HTERT RPE-1 (cell line): ENCODE results near the gene MALRD1.
"Not testable (repeated sequence)": the region's sequence is repeated elsewhere in the genome, so short reads cannot be mapped to it uniquely, and the experiment has no call there.

Experiments used
- in situ Hi-C: fragments of 300-500 bp; cut with MboI; formaldehyde crosslinking; loops from 4 replicates; pipeline ENCODE4 v1.14.3; 2020; ENCODE audit warnings: low sequenced_read_pairs

Gene MALRD1

DNA sequence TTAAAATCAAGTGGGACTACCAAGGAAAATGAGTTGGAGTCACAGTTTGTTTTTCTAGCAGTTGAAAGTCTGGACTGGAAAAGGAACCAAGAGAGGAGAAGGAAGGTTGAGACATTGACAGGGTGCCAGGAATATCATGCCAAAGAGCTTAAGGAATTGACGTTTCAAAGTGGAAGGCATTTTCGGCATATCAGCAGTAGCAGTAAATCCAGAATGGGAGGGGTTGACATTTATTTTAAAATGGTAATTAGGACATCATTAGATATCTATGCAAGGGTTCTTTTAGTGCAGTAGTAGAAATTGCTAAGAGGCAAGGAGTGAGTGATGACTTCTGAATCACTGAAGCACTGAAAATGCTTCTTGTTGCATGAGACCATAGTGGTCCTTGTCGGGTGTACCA is 431.8 kb downstream of the MALRD1 start:
- in situ Hi-C loops: no loop called here

DNA sequence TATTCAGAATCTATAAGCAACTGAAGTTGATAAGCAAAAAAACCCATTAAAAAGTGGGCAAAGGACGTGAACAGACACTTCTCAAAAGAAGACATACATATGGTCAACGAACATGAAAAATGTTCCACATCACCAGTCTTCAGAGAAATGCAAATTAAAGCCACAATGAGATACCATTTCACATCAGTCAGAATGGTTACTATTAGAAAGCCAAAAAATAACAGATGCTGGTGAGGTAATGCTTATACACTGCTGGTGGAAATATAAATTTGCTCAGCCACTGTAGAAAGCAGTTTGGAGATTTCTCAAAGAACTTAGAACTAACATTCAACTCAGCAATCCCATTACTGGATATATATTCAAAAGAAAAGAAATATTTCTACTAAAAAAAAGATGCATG is 434.8 kb downstream of the MALRD1 start:
- in situ Hi-C loops: no loop called here

DNA sequence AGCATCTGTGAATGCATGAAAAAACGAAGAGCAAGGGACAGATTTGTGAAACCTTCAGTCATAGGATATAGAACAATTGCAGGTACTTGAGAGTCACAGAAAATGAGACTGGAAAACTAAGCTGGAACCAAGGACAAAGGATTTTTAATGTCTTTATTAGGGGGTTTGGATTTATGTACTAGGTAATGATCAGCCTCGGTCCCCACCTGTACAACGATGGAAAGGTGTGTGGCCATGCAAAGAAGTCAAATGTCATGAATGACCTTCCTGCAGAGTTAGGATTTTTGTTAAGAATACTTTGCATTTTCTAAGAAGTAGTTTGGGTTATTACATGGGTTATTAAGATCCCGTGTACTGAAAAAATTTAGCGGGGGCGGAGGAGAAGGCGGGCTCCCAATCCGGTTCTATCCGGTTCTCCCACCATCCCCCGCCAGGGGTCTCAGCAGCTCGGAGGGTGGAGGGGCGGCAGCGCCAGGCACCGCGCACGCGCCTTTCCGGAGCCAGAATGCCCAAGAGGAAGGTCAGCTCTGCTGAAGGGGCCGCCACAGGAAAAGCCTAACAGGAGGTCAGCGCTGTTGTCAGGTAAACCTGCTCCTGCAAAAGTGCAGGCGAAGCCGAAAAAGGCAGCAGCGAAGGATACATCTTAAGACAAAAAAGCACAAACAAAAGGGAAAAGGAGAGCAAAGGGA is 440.1 kb downstream of the MALRD1 start:
- in situ Hi-C loops: no loop called here

DNA sequence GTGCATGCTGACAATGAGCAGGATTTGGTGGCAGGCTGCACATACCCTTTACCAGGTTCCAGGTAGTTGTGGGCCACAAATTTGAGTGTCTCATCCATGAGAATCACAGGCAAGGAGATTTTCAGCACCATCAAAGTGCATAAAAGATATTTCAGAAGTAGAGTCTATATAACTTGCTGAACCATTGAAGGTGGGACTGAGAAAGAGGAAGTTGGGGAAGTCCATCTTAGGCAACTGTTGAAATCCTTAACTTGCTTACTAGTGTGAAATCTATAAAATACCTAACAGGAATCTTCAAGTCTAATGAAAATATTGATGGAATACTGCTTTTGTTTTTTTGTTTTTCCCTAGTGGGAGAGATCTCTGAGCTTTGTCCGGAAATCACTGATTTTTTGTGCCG is 442.6 kb downstream of the MALRD1 start:
- in situ Hi-C loops: no loop called here

DNA sequence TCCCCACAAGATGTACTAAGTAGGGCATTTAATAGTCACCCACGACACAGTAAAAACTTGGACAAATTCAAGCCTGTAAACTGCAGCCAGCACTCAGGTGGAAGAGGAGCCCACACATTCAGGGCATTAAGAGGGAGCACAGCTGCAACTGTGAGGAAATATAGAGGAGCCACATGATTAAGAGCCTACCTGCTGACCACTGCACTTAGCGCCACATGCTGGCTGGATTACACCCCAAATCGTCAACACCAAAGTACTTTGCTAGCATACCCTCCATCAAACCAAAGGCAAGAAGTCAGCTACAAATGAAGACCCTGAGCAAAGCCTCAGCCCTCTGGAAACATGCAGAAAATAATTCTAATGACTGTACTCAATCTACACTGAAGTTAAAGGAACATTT is 445.3 kb downstream of the MALRD1 start:
- in situ Hi-C loops: no loop called here

DNA sequence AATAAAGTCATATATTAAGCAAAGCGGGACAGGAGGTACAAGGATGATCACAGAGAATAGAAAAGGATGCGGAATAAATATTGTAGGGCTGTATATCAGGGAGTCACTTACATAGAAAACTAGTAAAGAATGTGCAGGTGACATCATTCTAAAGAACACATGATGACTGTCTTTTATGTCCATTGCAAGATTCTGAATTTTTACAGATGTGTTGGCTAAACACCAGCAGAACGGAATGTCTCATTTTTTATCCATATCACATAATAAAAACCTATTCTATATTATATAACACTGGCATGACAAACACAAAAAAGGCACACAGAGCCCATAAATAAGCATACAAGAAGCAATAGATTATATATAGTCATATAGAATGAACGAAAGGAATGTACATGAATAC is 448.4 kb downstream of the MALRD1 start:
- in situ Hi-C loops: no loop called here

DNA sequence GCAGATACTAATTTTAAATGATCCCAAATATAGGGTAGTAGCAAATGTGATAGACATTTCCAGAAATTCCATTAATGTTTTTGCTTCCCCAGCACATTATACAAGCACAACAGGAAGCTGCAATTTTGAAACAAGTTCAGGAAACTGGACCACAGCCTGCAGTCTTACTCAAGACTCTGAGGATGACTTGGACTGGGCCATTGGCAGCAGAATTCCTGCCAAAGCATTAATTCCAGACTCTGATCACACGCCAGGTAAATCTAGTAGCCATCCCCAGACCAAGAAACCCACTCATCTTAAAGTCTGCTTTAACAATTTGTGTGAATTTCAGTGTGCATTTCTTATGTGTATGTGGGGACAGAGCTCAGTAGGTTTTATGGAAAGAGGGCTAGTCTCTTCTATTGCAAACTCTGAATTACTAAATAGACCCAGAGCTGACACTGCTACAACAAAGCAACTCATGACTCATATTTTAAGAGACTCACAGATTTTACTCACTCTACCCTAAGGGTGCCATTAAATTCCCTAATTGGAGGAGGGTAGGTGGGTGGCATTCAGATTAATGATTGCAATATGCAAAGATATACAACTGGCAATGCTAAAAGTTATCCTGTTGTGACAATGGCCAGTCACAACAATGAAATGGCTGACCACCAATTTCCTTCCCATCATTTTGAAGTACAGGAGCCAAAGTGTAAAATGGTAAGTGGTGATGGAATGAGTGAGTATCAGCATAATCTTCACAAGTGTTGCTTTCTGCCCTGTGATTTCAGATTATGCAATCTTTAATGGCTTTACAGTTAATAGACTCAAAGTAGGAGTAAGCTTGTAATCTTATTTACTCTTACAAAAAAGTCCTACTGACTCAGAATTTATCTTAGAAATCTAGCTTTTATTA is 450.0 kb downstream of the MALRD1 start:
- in situ Hi-C loops: no loop called here

DNA sequence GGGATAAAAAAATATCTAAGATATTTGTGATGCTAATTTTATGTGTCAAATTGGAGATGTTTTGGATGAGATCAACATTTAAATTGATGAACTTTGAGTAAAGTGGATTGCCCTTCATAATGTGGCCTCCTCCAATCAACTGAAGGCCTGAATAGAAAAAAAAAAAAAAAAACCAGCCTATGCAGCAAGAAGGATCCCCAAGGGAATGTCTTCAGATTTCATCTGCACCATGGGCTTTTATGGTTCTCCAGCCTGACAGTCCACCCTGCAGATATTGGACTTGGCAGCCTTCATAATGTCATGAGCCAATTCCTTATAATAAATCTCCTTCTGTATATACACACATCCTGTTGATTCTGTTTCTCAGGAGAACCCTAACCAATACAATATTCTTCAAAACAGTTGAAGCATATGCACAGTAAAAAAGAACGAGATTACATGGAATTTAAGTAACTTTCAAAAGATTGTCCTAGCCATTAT is 450.7 kb downstream of the MALRD1 start:
- in situ Hi-C loops: no loop called here

DNA sequence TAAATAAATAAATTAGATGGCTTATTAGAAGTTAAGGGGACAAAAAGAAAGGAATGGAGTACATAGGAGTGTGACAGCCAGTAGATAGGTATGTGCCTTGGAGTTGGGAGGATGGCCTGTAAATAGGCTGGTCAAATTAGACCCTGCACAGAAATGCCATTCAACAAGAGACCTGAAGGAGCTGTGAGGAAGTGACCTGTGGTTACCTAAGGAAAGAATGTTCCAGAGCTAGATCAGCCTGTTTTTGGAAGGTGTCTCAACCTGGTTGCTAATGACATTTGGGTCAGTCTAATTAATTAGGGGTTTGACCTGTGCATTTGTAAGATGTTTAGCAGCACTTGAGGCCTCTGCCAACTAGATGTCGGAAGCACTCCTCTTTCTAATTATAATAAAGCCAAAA is 452.4 kb downstream of the MALRD1 start:
- in situ Hi-C loops: no loop called here

DNA sequence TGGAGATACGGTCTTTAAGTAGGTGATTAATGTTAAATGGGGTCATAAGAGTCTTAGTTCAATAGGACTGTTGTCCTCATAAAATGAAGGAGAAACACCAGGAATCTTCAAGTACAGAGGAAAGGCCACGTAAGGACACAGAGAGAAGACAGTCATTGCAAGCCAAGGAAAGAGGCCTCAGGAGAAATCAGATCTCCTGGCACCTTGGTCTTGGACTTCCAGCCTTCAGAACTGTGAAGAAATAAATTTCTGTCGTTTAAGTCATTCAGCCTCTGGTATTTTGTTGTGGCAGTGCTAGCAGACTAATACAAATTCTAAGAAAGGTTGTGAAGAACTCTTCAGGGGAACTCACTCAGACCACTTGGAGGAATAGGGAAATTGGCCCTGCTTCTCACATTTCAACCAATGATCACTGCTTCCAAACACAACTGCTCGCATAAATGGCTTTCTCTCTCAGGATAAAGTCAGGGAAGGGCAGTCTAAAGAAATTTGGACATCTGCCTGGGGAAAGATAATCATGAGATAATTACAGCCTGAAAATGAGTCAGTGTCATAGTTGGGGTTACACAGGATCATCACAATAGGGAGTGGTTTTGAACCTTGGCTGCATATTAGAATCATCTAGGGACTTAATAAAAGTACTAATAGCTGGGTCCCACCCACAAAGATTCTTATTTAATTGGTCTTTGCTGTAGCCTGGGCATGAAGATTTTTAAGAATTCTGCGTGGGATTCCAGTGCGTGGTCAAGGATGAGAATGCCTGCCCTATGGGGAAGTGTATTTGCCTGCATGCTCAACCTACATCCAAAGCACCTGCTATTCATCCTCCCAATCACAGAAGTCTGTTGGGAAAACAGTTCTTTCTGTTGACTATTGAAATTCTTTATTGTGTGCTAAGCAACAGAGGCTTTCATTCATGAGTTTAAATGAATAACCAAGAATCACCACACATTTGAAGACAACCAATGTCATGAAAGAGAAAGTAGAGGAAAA is 457.0 kb downstream of the MALRD1 start:
- in situ Hi-C loops: no loop called here

DNA sequence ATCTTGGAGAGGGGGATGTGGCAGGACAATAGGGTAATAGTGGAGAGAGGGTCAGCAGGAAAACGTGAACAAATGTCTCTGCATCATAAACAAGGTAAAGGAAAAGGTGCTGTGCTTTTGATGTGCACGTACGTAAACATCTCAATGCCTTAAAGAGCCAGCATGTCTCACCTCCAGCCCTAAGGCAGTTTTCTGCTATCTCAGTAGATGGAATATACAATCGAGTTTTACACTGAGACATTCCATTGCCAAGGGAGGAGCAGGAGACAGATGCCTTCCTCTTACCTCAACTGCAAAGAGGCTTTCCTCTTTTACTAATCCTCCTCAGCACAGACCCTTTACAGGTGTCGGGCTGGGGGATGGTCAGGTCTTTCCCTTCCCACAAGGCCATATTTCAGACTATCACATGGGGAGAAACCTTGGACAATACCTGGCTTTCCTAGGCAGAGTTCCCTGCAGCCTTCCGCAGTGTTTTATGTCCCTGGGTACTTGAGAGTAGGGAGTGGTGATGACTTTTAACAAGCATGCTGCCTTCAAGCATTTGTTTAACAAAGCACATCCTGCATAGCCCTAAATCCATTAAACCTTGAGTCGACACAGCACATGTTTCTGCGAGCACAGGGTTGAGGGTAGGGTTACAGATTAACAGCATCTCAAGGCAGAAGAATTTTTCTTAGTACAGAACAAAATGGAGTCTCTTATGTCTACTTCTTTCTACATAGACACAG is 461.6 kb downstream of the MALRD1 start:
- in situ Hi-C loops: not testable (repeated sequence)

DNA sequence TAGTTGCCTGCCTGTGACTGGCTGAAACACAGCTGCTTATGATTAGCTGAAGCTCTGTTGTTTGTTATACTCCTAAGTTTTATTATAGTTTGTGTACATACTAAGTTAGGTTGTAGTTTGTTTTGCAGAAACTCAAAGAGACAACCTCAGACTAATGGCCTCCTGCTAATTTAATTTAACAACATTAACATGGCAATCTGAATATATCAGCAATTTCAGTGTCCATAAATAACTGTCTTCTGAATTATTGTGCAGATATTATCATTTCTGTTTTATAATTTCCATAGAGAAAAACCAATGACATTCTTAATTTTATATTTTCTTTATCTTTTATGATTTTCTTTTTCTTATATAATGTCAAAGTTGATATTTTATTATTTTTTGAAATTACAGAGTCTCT is 469.5 kb downstream of the MALRD1 start:
- in situ Hi-C loops: no loop called here

DNA sequence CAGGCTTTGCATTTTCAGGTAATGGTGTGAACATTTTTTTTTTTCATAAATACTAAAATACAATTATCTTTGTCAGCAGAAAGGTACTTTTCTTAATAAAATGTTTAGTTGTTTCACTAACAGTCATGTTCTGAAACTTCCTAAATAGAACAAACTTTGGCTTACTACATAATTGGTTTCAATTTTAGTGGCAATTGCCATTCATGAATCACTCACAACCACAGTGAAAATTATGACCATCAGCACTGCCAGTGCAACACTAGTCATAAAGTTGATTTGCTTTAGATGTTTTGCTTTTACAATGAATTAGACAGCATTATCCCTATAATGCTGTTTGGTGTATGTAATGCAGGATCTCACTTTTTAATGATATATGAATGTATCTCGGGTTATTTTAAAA is 470.0 kb downstream of the MALRD1 start:
- in situ Hi-C loops: no loop called here

DNA sequence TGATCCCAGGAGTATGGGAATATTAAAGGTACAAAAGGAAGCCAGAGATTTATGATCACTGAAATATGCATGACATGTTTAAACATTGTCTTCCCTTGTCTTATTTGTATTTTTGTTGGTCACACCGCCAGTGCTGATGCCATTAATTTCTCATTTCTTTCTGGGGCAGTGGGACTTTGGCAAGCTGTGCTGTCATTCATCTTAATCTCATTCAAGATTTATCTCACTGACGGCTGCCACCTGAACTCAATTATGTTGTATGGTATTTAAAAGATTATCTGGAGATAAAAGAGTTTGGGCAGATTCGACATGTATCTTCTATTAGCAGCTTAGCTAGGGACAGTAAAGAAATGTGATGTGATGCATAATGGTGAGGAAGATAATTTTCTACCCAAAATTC is 482.7 kb downstream of the MALRD1 start:
- in situ Hi-C loops: no loop called here

DNA sequence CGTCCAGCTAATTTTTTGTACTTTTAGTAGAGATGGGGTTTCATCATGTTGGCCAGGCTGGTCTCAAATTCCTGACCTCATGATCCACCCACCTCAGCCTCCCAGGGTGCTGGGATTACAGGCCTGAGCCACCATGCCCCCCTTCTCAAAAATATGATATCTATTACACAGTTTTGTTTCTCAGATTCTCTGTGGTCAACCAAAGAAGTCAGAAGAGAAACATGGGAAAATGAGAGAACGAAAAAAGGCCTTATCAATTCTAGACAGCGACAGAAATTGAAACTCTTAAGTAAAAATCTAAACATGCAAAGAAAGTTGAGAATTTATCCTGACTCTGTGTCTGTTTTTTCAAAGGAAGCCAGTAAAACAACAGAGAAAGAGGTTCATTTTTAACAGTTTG is 483.8 kb downstream of the MALRD1 start:
- in situ Hi-C loops: no loop called here

DNA sequence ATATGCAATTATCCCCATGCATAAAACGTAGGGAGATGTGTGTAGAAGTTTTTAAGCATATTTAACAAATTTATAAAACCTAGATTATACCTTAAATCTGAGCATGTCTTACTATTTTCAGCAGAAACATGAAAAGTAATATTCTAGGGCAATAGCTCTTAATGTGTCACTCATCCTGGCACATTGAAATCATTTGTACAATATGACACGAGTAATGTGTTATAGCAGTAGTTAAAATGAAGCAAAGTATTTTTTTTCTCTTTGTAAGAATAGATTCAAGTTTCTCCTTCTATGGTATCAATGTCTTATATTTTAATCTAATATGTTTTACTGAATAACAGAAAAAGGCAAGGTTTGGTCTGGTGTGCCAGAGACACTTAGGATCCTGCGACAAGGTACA is 492.7 kb downstream of the MALRD1 start:
- in situ Hi-C loops: no loop called here

DNA sequence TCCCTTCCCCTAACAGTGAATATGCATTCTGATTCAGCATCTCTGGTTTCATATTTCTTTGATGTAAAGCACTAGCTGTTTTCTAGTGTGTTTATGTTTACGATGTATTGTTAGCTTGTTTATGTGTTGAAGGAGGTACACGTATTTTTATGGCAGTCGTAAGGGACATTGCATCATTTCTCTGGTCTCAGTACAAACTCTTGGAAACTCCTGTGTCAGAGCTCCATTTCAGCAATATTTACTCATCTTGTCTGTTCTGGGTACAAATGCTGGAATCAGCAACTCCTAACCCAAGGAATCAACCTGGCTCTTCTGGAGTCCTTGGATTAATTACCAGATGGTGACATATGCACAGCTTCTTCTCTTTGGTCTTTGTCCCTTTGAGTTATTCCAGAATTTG is 497.6 kb downstream of the MALRD1 start:
- in situ Hi-C loops: no loop called here

DNA sequence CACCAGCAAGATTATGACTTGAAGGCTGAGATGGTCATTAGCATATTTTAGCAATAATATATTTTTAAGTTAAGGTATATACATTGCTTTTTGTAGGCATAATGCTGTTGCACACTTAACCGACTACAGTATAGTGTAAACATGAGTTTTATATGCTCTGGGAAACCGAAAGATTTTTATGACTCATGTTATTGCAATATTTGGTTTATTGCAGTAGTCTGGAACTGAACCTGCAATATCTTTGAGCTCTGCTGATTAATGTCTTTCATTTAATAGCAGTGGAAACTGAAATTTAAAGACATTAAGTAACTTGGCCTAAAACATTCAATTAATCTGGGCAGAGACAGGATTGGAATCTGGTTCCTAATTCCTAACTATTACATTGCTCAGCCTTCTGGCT is 500.9 kb downstream of the MALRD1 start:
- in situ Hi-C loops: no loop called here

DNA sequence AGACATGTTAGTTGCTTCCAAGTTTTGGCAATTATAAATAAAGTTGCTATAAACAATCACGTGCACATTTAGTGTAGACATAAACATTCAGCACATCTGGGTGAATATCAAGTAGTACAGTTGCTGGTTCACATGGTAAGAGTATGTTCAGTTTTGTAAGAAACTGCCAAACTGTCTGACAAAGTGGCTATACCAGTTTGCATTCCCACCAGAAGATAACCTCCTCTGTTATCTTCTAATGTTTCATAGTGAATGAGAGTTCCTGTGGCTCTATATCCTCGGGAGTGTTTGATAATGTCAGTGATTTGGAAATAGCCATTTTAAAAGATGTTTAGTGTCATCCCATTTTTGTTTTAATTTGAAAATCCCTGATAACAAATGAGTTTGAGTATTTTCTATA is 508.1 kb downstream of the MALRD1 start:
- in situ Hi-C loops: no loop called here

DNA sequence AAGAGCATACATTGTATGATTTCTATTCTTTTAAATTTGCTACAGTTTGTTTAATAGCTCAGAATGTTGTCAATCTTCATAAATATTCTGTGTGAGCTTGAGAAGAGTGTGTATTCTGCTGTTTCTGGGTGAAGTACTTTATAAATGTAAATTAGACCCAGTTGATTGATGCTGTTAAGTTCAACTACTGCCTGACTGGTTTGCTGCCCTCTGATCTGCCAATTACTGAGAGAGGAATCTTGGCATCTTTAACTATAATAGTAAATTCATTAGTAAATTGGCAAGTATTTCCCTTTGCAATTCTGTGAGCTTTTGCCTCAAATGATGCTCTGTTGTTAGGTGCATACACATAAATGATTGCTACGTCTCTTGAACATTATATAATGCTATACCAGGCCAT is 512.6 kb downstream of the MALRD1 start:
- in situ Hi-C loops: no loop called here
